K562 (cell line): ENCODE results near the gene MRPS15. TPM values are rescaled to one million over a fixed set of nuclear protein-coding genes. Genes with fewer than 3 reads are reported as not detected.

Source experiments
- ARID2 ChIP-seq: fragments of 450-650 bp; IDR thresholded peaks from 2 replicates; pipeline ENCODE4 v1.6.1; 2017; ENCODE audit warnings: antibody characterized with exemption, mild to moderate bottlenecking
- ASH1L ChIP-seq: fragments of 450-650 bp; IDR thresholded peaks from 2 replicates; pipeline ENCODE4 v1.6.1; 2018; ENCODE audit warnings: borderline replicate concordance, mild to moderate bottlenecking, low read depth; ENCODE audit not compliant: partially characterized antibody
- ATF7 ChIP-seq: fragments of 450-650 bp; IDR thresholded peaks from 2 replicates; pipeline ENCODE4 v1.7.1; 2014; ENCODE audit warnings: mild to moderate bottlenecking, moderate library complexity
- COPS2 ChIP-seq: fragments of 450-650 bp; conservative IDR thresholded peaks from 2 replicates; pipeline ENCODE4 v1.6.1; 2016; ENCODE audit warnings: mild to moderate bottlenecking, moderate library complexity
- FOXA1 ChIP-seq: fragments of 450-650 bp; IDR thresholded peaks from 2 replicates; pipeline ENCODE4 v1.6.1; 2016; ENCODE audit warnings: mild to moderate bottlenecking, borderline replicate concordance
- GATA2 ChIP-seq: sonication (generic); formaldehyde crosslinking; IDR thresholded peaks from 2 replicates; pipeline ENCODE4 v1.4.0; 2020; ENCODE audit warnings: mild to moderate bottlenecking, missing genetic modification reagents
- KLF16 ChIP-seq: IDR thresholded peaks from 2 replicates; pipeline ENCODE4 v1.6.1; 2016; ENCODE audit warnings: antibody characterized with exemption
- MYC ChIP-seq, 2 experiments: fragments of 250-450 bp in 1 of 2; sonication (Bioruptor Pico) in 1 of 2; IDR thresholded peaks; 2 replicates each; pipeline versions ENCODE4 v1.5.1 to v1.6.1; 2012 to 2021; ENCODE audit warnings: low read depth in 2 of 2, borderline replicate concordance in 1 of 2, improper control_type of control experiment in 1 of 2, low read length in 1 of 2, mild to moderate bottlenecking in 1 of 2, moderate library complexity in 1 of 2
- NCOA1 ChIP-seq: fragments of 450-650 bp; IDR thresholded peaks from 2 replicates; pipeline ENCODE4 v1.6.1; 2016; ENCODE audit warnings: low read depth
- PHTF2 ChIP-seq: fragments of 250-450 bp; sonication (Bioruptor Pico); IDR thresholded peaks from 2 replicates; pipeline ENCODE4 v1.5.0; 2021; ENCODE audit warnings: mild to moderate bottlenecking
- RAD21 ChIP-seq, 2 experiments: fragments of 250-450 bp in 1 of 2; fragments of 450-650 bp in 1 of 2; sonication (Bioruptor Pico) in 1 of 2; formaldehyde crosslinking in 1 of 2; IDR thresholded peaks in 1 of 2; conservative IDR thresholded peaks in 1 of 2; 2 replicates each; pipeline versions ENCODE4 v1.4.0 to v1.8.0; 2020 to 2022; ENCODE audit warnings: mild to moderate bottlenecking in 2 of 2, moderate library complexity in 1 of 2
- SIX5 ChIP-seq, 2 experiments: IDR thresholded peaks; 2 replicates each; pipeline ENCODE4 v1.6.1; 2011; ENCODE audit warnings: low read length in 2 of 2, borderline replicate concordance in 1 of 2, low read depth in 1 of 2, mild to moderate bottlenecking in 1 of 2, moderate library complexity in 1 of 2; ENCODE audit not compliant: insufficient read depth in 1 of 2
- SOX6 ChIP-seq: fragments of 450-650 bp; IDR thresholded peaks from 2 replicates; pipeline ENCODE4 v1.6.1; 2014; ENCODE audit warnings: mild to moderate bottlenecking
- STAT5A ChIP-seq: IDR thresholded peaks from 2 replicates; pipeline ENCODE4 v1.6.1; 2012; ENCODE audit warnings: low read length, inconsistent platforms, borderline replicate concordance
- TAF9B ChIP-seq: fragments of 450-650 bp; IDR thresholded peaks from 2 replicates; pipeline ENCODE4 v1.6.1; 2018; ENCODE audit warnings: mild to moderate bottlenecking; ENCODE audit not compliant: partially characterized antibody
- TCFL5 ChIP-seq: fragments of 250-450 bp; sonication (Bioruptor Pico); conservative IDR thresholded peaks from 2 replicates; pipeline ENCODE4 v1.6.1; 2021; ENCODE audit warnings: mild to moderate bottlenecking, moderate library complexity, matching md5 sums
- ZBTB5 ChIP-seq: fragments of 450-650 bp; IDR thresholded peaks from 2 replicates; pipeline ENCODE4 v1.6.1; 2017; ENCODE audit warnings: antibody characterized with exemption
- ZBTB7A ChIP-seq: IDR thresholded peaks from 2 replicates; pipeline ENCODE4 v1.6.1; 2011; ENCODE audit warnings: low read depth, mild to moderate bottlenecking, low read length, moderate library complexity, borderline replicate concordance; ENCODE audit not compliant: control insufficient read depth
- ZBTB8A ChIP-seq: fragments of 450-650 bp; IDR thresholded peaks from 2 replicates; pipeline ENCODE4 v1.6.1; 2018; ENCODE audit warnings: mild to moderate bottlenecking, moderate library complexity; ENCODE audit not compliant: partially characterized antibody
- ZC3H4 ChIP-seq: sonication (generic); formaldehyde crosslinking; IDR thresholded peaks from 2 replicates; pipeline ENCODE4 v1.9.0; 2021; ENCODE audit warnings: missing genetic modification reagents, borderline replicate concordance
- ZNF134 ChIP-seq: fragments of 250-450 bp; sonication (Bioruptor Pico); conservative IDR thresholded peaks from 2 replicates; pipeline ENCODE4 v1.4.0; 2020
- ZNF217 ChIP-seq: sonication (generic); formaldehyde crosslinking; IDR thresholded peaks from 2 replicates; pipeline ENCODE4 v1.8.0; 2022; ENCODE audit warnings: mild to moderate bottlenecking, missing genetic modification reagents
- polyA plus RNA-seq, 8 experiments: library from polyadenylated mRNA; depleted of rRNA in 4 of 8; stranded (reverse) in 5 of 8; unstranded in 3 of 8; fragments of >200 nt; fragmentation: Nextera tagmentation in 2 of 8; fragmentation: Illumina TruSeq in 1 of 8; extraction: Ambion mirVana in 2 of 8; extraction: Trizol in 1 of 8; gene quantifications; 2 replicates each; pipeline versions ENCODE4 v1.2.1 to v1.2.3, GENCODE V29; 2011 to 2014; ENCODE audit warnings: inconsistent platforms in 1 of 8, missing spikeins in 1 of 8
- total RNA-seq, 7 experiments: library from RNA; depleted of rRNA in 6 of 7; stranded (reverse); fragments of >200 nt in 6 of 7; fragmentation: Illumina TruSeq in 2 of 7; extraction: Trizol in 2 of 7; gene quantifications; 2 replicates each; pipeline versions ENCODE4 v1.2.1 to v1.2.3, GENCODE V29; 2011 to 2021; ENCODE audit warnings: low replicate concordance in 1 of 7
- TF ChIP-seq, protein P1 (sequence below): sonication (generic); formaldehyde crosslinking; IDR thresholded peaks from 2 replicates; pipeline ENCODE4 v1.8.0; 2022; ENCODE audit warnings: mild to moderate bottlenecking, missing genetic modification reagents
- TF ChIP-seq, protein P2 (sequence below), 2 experiments: fragments of 450-650 bp; IDR thresholded peaks; 2 replicates each; pipeline ENCODE4 v1.6.1; 2016
- TF ChIP-seq, protein P3 (sequence below): fragments of 450-650 bp; IDR thresholded peaks from 2 replicates; pipeline ENCODE4 v1.6.1; 2014; ENCODE audit warnings: low read depth, mild to moderate bottlenecking, moderate library complexity, borderline replicate concordance

Gene MRPS15
- total and polyA plus RNA-seq, 9 of the 15 experiments (the other 6 are each of a cell fraction or from before 2014, with no cell fraction given) = 62.9 to 286 (median 149) TPM

DNA sequence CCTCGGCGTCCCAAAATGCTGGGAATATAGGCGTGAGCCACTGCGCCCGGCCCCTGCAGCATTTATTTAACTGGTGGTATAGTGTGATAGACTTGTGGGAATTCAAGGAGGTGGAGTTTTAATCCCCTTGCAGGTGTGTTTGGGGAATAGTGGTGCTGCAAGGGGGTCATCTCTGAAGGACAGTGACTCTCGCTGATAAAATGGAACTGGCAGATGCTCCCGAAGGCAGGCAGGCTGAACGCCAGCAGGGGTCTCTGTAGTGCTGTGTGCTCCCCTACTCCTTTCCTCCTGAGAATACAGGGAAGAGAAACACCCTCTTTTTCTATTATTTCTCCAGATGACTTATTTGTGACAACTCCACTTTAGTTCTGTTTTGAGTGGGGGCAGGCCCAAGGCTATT lies 17.9 kb downstream of the MRPS15 start (continued):
- no peak for TF ChIP-seq COPS2
- 0 out of 2 replicates have a peak, but pooled peaks have one; percentile 19 for TF ChIP-seq MYC (IDR thresholded peaks at IDR 0.05; ENCODE audit: low read depth, low read length)
- no peak for TF ChIP-seq MYC (CRISPR knock-in tag; IDR thresholded peaks at IDR 0.05; ENCODE audit: borderline replicate concordance, low read depth)
- TF ChIP-seq SOX6 = no peak
- TF ChIP-seq ATF7 = 0 out of 2 replicates have a peak, but pooled peaks have one; percentile 14
- no peak for TF ChIP-seq ZNF217
- no peak for TF ChIP-seq SIX5 (IDR thresholded peaks at IDR 0.05; ENCODE audit: borderline replicate concordance in 1 of 2, insufficient read depth in 1 of 2, low read depth in 1 of 2, low read length in 2 of 2)
- TF ChIP-seq ASH1L = no peak
- TF ChIP-seq TAF9B = no peak
- peak; percentile 70 for TF ChIP-seq KLF16
- peak; percentile 76 to 93 for TF ChIP-seq RAD21 (CRISPR knock-in tag; conservative IDR thresholded peaks at IDR 0.05 in 1 of 2, IDR thresholded peaks at IDR 0.05 in 1 of 2)
- no peak for TF ChIP-seq GATA2 (CRISPR knock-in tag)
- no peak for TF ChIP-seq PHTF2 (CRISPR knock-in tag)
- TF ChIP-seq STAT5A = no peak
- TF ChIP-seq ZBTB8A = no peak
- TF ChIP-seq ZC3H4 (CRISPR knock-in tag) = no peak
- TF ChIP-seq, protein P1, sequence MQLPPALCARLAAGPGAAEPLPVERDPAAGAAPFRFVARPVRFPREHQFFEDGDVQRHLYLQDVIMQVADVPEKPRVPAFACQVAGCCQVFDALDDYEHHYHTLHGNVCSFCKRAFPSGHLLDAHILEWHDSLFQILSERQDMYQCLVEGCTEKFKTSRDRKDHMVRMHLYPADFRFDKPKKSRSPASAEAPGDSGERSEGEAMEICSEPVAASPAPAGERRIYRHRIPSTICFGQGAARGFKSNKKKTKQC (CRISPR knock-in tag) = no peak
- no peak for TF ChIP-seq NCOA1
- no peak for TF ChIP-seq ZNF134 (CRISPR knock-in tag)
- no peak for TF ChIP-seq FOXA1
- TF ChIP-seq ZBTB7A = peak; percentile 30; the same call in 1 of the 2 replicates
- TF ChIP-seq, protein P2, sequence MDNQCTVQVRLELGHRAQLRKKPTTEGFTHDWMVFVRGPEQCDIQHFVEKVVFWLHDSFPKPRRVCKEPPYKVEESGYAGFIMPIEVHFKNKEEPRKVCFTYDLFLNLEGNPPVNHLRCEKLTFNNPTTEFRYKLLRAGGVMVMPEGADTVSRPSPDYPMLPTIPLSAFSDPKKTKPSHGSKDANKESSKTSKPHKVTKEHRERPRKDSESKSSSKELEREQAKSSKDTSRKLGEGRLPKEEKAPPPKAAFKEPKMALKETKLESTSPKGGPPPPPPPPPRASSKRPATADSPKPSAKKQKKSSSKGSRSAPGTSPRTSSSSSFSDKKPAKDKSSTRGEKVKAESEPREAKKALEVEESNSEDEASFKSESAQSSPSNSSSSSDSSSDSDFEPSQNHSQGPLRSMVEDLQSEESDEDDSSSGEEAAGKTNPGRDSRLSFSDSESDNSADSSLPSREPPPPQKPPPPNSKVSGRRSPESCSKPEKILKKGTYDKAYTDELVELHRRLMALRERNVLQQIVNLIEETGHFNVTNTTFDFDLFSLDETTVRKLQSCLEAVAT (IDR thresholded peaks at IDR 0.05) = no peak
- TF ChIP-seq, protein P3, sequence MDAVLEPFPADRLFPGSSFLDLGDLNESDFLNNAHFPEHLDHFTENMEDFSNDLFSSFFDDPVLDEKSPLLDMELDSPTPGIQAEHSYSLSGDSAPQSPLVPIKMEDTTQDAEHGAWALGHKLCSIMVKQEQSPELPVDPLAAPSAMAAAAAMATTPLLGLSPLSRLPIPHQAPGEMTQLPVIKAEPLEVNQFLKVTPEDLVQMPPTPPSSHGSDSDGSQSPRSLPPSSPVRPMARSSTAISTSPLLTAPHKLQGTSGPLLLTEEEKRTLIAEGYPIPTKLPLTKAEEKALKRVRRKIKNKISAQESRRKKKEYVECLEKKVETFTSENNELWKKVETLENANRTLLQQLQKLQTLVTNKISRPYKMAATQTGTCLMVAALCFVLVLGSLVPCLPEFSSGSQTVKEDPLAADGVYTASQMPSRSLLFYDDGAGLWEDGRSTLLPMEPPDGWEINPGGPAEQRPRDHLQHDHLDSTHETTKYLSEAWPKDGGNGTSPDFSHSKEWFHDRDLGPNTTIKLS = no peak
- no peak for TF ChIP-seq ARID2
- TF ChIP-seq TCFL5 = no peak
- no peak for TF ChIP-seq ZBTB5
